GM19397 (cell line): ENCODE results near the gene TMEM178B.

ENCODE experiments used
- ATAC-seq: cut with Tn5 transposase; IDR thresholded peaks from one replicate; pipeline ENCODE4 v1.9.1; 2021; ENCODE audit warnings: mild to moderate bottlenecking, moderate library complexity; ENCODE audit not compliant: unreplicated experiment

TMEM178B gene

GRCh38 chr7:141511316-141511675 lies 437.4 kb downstream of the TMEM178B start:
- ATAC-seq, result no peak

GRCh38 chr7:141511676-141512396 lies 438.0 kb downstream of the TMEM178B start:
- no peak for ATAC-seq

- ATAC-seq, result no peak
Measured at GRCh38 chr7:141512597-141512996, 438.7 kb downstream of the TMEM178B start.

GRCh38 chr7:141513720-141514119 lies 439.9 kb downstream of the TMEM178B start:
- ATAC-seq, result no peak

- no peak for ATAC-seq
Measured at GRCh38 chr7:141515941-141516340, 442.1 kb downstream of the TMEM178B start.

- no peak for ATAC-seq
Measured at GRCh38 chr7:141519623-141520022, 445.8 kb downstream of the TMEM178B start.

GRCh38 chr7:141522657-141523342 lies 448.9 kb downstream of the TMEM178B start:
- no peak for ATAC-seq

GRCh38 chr7:141525973-141526514 lies 452.2 kb downstream of the TMEM178B start:
- no peak for ATAC-seq

GRCh38 chr7:141527076-141527475 lies 453.2 kb downstream of the TMEM178B start:
- ATAC-seq, result no peak

GRCh38 chr7:141528399-141528798 lies 454.5 kb downstream of the TMEM178B start:
- ATAC-seq, result no peak
